Subcutaneous abdominal adipose tissue (tissue), 5 donors: Measurements from ENCODE around the gene SHBG.
A peak's percentile ranks its signal among the peaks of the same experiment; 100 is the strongest.

Experiments
- H3K27ac ChIP-seq: one replicate; pipeline ENCODE4 v1.7.0; 2013; ENCODE audit warnings: low read depth, mild to moderate bottlenecking, inconsistent platforms, low read length, moderate library complexity
- H3K27me3 ChIP-seq, 5 donors: one replicate each; pipeline ENCODE4 v1.7.0; 2013; ENCODE audit warnings: low read length in 5 of 5, inconsistent platforms in 1 of 5; ENCODE audit not compliant: control insufficient read depth in 5 of 5, insufficient read depth in 4 of 5
- H3K36me3 ChIP-seq, 5 donors: one replicate each; pipeline ENCODE4 v1.7.0; 2013; ENCODE audit warnings: low read length in 5 of 5; ENCODE audit not compliant: control insufficient read depth in 5 of 5, insufficient read depth in 5 of 5
- H3K4me1 ChIP-seq, 5 donors: one replicate each; pipeline ENCODE4 v1.7.0; 2013; ENCODE audit warnings: low read length in 5 of 5, mild to moderate bottlenecking in 3 of 5, moderate library complexity in 1 of 5; ENCODE audit not compliant: control insufficient read depth in 5 of 5, insufficient read depth in 5 of 5
- H3K4me3 ChIP-seq, 5 donors: one replicate each; pipeline ENCODE4 v1.7.0; 2013; ENCODE audit warnings: low read length in 5 of 5, low read depth in 1 of 5
- H3K9ac ChIP-seq, 5 donors: one replicate each; pipeline ENCODE4 v1.7.0; 2013; ENCODE audit warnings: low read length in 5 of 5, mild to moderate bottlenecking in 4 of 5, moderate library complexity in 3 of 5
- H3K9me3 ChIP-seq, 5 donors: one replicate each; pipeline ENCODE4 v1.7.0; 2013; ENCODE audit warnings: low read length in 5 of 5; ENCODE audit not compliant: control insufficient read depth in 5 of 5
- donor health status: healthy.
- donor health status: healthy.
- donor health status: healthy.
- donor health status: healthy.
- donor health status: healthy.

SHBG gene

GRCh38 chr17:7626307-7626706, 3.6 kb upstream of the SHBG start:
- H3K9ac ChIP-seq: peak overlapping the region in 3 of 5 donors; percentile 93 to 94 (median 94)
- H3K4me1 ChIP-seq: peaks cover 3 to 14% (median 12%) of the 10 kb centered on the region in 5 donors
- H3K36me3 ChIP-seq: no peaks in the 10 kb centered on the region
- H3K9me3 ChIP-seq: no peaks in the 10 kb centered on the region
- peak overlapping the region in 1 of 5 donors; percentile 76 for H3K4me3 ChIP-seq
- H3K27ac ChIP-seq: no peak overlapping the region
- no peaks in the 10 kb centered on the region for H3K27me3 ChIP-seq

GRCh38 chr17:7626956-7627249, 3.0 kb upstream of the SHBG start:
- H3K4me3 ChIP-seq: peak overlapping the region; percentile 76 to 85 (median 81)
- H3K27me3 ChIP-seq: no peaks in the 10 kb centered on the region
- H3K9ac ChIP-seq: peak overlapping the region; percentile 80 to 94 (median 93)
- peak overlapping the region; percentile 87 for H3K27ac ChIP-seq
- peaks cover 3 to 14% (median 12%) of the 10 kb centered on the region in 5 donors for H3K4me1 ChIP-seq
- H3K36me3 ChIP-seq: no peaks in the 10 kb centered on the region
- no peaks in the 10 kb centered on the region for H3K9me3 ChIP-seq

- Histone ChIP-seq H3K4me1 (peaks cover 3 to 14% (median 12%) of the 10 kb centered on the region in 5 donors), H3K9ac (peak within 1 kb of the TSS; percentile 80 to 94 (median 93)), H3K36me3 (no peaks in the 10 kb centered on the region), H3K9me3 (no peaks in the 10 kb centered on the region), H3K27ac (peak within 1 kb of the TSS; percentile 87), H3K4me3 (peak within 1 kb of the TSS; percentile 76 to 85 (median 81)), H3K27me3 (no peaks in the 10 kb centered on the region)
These were observed 2.4 kb upstream of the SHBG start, which contains the start of gene SAT2 for GRCh38 chr17:7627250-7628121. TSS of gene SAT2 (minus strand) at chr17:7627821. CDS start at chr17:7627635, 186 bp downstream.

- Histone ChIP-seq H3K27ac (no peak overlapping the region), H3K9ac (peak overlapping the region in 1 of 5 donors; percentile 15), H3K4me1 (peaks cover 3 to 10% (median 9%) of the 10 kb centered on the region in 5 donors), H3K4me3 (no peak overlapping the region), H3K27me3 (peaks cover 0 to 2% (median 0%) of the 10 kb centered on the region in 5 donors), H3K36me3 (no peaks in the 10 kb centered on the region), H3K9me3 (no peaks in the 10 kb centered on the region)
These were observed 1.8 kb downstream of the SHBG start for GRCh38 chr17:7631398-7632380.

- no peaks in the 10 kb centered on the region for H3K9me3 ChIP-seq
- peak overlapping the region in 1 of 5 donors; percentile 69 for H3K9ac ChIP-seq
- no peaks in the 10 kb centered on the region for H3K36me3 ChIP-seq
- no peak overlapping the region for H3K27ac ChIP-seq
- peaks cover 0 to 4% (median 3%) of the 10 kb centered on the region in 5 donors for H3K4me1 ChIP-seq
- peaks cover 0 to 2% (median 0%) of the 10 kb centered on the region in 5 donors for H3K27me3 ChIP-seq
- H3K4me3 ChIP-seq: no peak overlapping the region
These were observed 2.6 kb downstream of the SHBG start for GRCh38 chr17:7632492-7632894.

GRCh38 chr17:7633093-7633492, 3.2 kb downstream of the SHBG start:
- Histone ChIP-seq H3K4me1 (peaks cover 0 to 1% (median 0%) of the 10 kb centered on the region in 5 donors), H3K9ac (peak overlapping the region in 1 of 5 donors; percentile 69), H3K9me3 (no peaks in the 10 kb centered on the region), H3K27ac (no peak overlapping the region), H3K36me3 (no peaks in the 10 kb centered on the region), H3K27me3 (peaks cover 0 to 2% (median 0%) of the 10 kb centered on the region in 5 donors), H3K4me3 (no peak overlapping the region)

- H3K27me3 ChIP-seq: peaks cover 0 to 2% (median 0%) of the 10 kb centered on the region in 5 donors
- H3K27ac ChIP-seq: no peak overlapping the region
- no peaks in the 10 kb centered on the region for H3K9me3 ChIP-seq
- no peaks in the 10 kb centered on the region for H3K4me1 ChIP-seq
- H3K4me3 ChIP-seq: no peak overlapping the region
- H3K36me3 ChIP-seq: no peaks in the 10 kb centered on the region
- H3K9ac ChIP-seq: no peak overlapping the region
These were observed 4.4 kb downstream of the SHBG start for GRCh38 chr17:7634384-7634783.

GRCh38 chr17:7636163-7636562, 6.2 kb downstream of the SHBG start:
- Histone ChIP-seq H3K27me3 (peaks cover 0 to 2% (median 0%) of the 10 kb centered on the region in 5 donors), H3K4me3 (no peak overlapping the region), H3K9me3 (no peaks in the 10 kb centered on the region), H3K36me3 (no peaks in the 10 kb centered on the region), H3K9ac (no peak overlapping the region), H3K4me1 (no peaks in the 10 kb centered on the region), H3K27ac (no peak overlapping the region)

- H3K4me1 ChIP-seq: no peaks in the 10 kb centered on the region
- H3K9me3 ChIP-seq: no peaks in the 10 kb centered on the region
- H3K4me3 ChIP-seq: no peak overlapping the region
- no peak overlapping the region for H3K27ac ChIP-seq
- H3K36me3 ChIP-seq: no peaks in the 10 kb centered on the region
- H3K9ac ChIP-seq: no peak overlapping the region
- H3K27me3 ChIP-seq: peaks cover 0 to 3% (median 0%) of the 10 kb centered on the region in 5 donors
These were observed 10.8 kb downstream of the SHBG start for GRCh38 chr17:7640783-7641182.
